ENCODE measurements around the gene DOK1.

DNA sequence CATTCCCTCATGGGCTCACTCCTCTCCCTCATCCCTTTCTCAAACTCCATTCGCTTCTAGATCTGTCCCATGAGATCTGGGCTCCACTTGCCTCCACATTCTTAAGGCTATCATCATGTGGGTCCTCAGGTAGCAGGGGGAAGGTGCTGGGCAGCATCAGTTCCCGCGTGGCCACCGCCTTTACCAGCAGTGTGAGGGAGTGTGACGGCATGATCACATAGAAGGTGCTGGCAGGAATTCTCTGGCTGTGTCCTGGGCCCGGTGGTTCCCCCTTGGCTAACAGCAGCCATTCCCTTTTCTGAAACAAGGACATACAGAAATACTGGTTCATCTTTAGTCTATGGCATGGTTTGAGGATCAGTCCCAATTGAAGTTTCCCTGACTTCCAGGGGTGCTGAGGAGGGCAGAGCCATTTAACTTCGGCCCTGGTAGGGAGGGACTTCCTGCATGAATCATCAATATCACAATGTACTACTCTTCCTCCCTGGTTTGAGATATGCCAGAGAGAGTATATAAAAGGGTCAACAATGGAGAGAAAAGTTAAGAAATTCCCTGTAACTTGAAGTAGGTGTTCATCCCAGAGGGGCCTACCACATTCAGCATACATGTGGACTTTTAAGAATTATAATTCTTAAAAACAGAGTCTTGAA is 7.7 kb downstream of the DOK1 start:
- TF ChIP-seq EZH2 (IDR thresholded peaks at IDR 0.05; ENCODE audit: low read length, unreplicated experiment), result no peak
- TF ChIP-seq CTCF (conservative IDR thresholded peaks at IDR 0.05; ENCODE audit: low read depth, low read length), result no peak
